ENCODE measurements around the gene COMMD1.

DNA sequence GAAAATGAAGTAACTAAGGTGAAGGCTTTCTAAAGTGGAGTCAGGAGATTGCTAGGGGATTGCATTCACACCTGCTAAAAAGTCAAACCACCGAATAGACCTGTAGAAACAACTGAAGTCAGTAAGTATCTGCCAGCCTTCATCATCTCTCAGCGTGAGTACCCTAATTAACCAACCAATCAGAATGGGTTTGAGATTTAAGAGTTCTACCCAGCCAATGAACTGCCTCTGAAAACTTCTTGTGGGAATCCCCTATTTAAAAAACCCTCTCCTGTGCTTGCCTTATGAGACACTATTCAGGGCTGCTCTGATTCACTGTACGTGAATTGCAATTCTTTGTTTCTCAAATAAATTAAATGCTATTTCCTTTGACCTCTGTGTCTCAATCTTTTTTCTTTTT lies 48.2 kb upstream of the COMMD1 start:
- TF ChIP-seq POLR2A (IDR thresholded peaks at IDR 0.05) = no peak
- TF ChIP-seq, protein P1, sequence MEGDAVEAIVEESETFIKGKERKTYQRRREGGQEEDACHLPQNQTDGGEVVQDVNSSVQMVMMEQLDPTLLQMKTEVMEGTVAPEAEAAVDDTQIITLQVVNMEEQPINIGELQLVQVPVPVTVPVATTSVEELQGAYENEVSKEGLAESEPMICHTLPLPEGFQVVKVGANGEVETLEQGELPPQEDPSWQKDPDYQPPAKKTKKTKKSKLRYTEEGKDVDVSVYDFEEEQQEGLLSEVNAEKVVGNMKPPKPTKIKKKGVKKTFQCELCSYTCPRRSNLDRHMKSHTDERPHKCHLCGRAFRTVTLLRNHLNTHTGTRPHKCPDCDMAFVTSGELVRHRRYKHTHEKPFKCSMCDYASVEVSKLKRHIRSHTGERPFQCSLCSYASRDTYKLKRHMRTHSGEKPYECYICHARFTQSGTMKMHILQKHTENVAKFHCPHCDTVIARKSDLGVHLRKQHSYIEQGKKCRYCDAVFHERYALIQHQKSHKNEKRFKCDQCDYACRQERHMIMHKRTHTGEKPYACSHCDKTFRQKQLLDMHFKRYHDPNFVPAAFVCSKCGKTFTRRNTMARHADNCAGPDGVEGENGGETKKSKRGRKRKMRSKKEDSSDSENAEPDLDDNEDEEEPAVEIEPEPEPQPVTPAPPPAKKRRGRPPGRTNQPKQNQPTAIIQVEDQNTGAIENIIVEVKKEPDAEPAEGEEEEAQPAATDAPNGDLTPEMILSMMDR (IDR thresholded peaks at IDR 0.05 in 8 of 11, conservative IDR thresholded peaks at IDR 0.05 in 3 of 11) = no peak
